HG02970 (cell line): ENCODE data around the gene RABAC1.
A peak's percentile ranks its signal among the peaks of the same experiment; 100 is the strongest.
"Not testable (repeated sequence)": the region's sequence is repeated elsewhere in the genome, so short reads cannot be mapped to it uniquely, and the experiment has no call there.

Experiments
- ATAC-seq: cut with Tn5 transposase; IDR thresholded peaks from one replicate; pipeline ENCODE4 v1.9.1; 2021; ENCODE audit warnings: mild to moderate bottlenecking, moderate library complexity, moderate number of reproducible peaks; ENCODE audit not compliant: unreplicated experiment, low FRiP score

Gene RABAC1

DNA sequence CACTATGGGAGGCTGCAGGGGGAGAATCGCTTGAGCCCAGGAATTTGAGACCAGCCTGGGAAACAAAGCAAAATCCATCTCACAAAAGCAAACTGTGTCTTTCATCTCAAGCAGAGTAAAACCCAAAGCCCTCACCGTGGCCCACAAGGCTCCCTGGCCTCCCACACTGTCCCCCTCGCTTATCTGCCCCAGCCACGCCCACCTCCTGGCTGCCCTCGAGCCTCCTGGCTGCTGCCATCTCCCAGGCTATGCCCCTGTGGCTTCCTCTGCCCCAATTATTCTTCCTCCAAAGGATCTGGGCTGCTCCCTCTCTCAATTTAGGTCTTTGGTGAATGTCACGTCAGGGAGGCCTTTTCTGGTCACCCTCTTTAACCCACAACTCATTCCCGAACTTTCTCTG, 3.6 kb downstream of the RABAC1 start:
- ATAC-seq, result no peak

DNA sequence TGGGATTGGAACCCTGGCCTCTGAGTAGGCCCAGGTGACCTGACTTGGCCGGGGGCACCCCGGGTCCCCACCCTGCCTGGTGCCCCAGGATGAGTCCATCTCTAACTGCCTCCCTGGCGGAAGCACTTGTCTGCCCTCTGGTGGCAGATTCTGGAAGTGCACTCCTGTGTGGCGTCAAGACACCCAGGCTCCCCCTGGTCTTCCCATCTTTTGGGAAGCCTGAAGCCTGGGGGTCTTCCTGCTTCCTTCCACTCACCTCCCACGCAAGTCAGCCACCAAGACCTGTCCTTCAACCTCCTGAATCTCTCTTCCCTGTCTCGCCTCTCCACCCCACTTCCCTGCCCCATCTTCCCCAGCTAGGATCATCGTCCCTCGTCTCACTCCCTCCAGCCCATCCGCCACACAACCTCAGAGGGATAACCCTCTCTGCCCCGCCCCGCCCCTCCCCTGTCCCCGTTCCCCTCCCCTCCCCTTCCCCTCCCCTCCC, 7.4 kb downstream of the RABAC1 start:
- no peak for ATAC-seq

DNA sequence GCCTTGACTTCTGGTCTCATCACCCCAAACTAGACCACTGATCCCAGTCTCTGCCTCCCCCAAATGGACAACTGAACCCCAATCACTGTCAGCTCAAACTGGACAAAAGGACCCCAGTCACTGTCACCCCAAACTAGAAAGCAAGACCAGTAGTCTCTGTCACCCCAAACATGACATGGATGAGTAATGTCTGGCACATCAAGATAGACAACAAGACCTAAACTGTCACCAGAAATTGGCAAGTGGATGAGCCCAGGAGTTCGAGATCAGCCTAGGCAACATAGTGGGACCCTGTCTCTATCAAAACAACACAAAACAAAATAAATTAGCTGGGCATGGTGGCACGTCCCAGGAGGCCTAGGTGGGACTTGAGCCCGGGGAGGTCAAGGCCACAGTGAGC, 12.0 kb downstream of the RABAC1 start:
- ATAC-seq, result no peak

DNA sequence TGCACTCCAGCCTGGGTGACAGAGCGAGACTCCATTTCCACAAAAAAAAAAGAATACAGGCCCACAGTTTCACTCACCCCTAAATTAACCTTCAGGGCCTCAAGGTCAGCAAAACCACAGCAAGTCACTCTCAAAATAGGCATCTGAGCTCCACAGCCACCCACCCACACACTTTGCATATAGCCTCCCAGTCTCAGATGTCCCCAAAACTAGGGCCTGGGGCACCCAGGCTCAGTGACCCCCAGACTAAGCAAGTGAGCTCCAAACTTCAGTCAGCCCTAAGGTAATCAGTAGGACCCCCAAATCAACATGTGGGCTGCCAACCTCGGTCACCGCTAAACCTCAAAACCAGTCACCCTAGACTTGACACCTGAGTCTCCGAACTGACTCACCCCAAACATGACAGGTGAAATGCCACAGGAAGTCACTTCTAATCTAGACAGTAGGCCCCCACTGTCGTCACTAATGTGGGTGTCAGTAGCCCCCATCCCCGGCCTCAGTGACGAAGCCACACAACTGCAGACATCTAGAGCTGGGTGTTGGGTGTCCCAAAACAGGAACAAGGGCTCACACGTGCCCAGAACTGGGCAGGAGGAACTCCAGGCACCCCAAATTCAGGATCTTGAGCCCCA, 13.9 kb downstream of the RABAC1 start:
- peak; percentile 83 for ATAC-seq

DNA sequence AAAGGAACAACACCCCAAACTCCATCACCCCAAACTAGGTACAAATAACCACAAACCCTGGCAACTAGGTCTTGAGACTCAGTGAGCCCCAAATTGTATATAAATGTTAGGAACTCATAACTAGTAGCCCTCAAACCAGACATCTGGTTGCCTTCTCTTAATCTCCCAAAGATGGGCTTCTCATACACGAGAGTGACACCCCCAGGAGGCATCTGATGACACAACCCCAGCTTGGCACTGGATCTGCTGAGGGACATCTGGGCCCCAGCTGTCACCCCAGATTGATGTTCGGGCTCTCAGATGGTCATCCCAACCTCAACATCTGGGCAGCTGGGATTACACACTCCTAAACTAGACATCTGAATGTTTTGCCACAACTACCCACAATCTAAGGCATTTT, 14.8 kb downstream of the RABAC1 start:
- ATAC-seq, result no peak

DNA sequence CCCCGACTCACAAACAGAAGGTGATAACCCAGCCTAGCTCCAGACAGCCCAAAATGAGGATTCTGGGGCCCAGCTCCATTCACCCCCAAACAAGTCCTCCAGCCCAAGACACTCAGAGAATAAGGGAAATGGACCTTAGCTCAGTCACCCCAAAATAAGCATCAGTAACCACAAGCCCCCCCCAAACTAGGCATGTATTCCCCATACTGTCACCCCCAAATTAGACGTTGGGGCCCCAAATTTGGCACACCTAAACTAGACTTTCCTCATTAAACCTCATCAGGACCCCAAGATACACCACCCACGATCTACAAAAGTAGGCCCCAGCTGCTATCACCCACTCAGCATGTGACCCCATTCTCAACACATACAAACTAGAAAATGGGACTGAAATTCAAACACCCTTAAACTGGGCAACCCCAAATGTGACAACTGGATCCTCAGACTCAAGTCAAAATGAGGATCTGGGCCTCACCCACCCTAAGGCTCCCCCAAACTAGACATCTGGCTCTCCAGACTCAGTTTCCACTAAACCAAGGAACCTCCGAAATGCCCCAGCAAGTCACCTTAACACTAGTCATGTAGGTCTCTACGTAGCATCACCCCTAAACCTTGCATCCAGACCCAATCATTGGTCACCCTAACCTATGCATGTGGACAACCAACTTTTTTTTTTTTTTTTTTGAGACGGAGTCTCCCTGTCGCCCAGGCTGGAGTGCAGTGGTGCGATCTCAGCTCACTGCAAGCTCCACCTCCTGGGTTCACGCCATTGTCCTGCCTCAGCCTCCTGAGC, 17.5 kb downstream of the RABAC1 start:
- no peak for ATAC-seq

DNA sequence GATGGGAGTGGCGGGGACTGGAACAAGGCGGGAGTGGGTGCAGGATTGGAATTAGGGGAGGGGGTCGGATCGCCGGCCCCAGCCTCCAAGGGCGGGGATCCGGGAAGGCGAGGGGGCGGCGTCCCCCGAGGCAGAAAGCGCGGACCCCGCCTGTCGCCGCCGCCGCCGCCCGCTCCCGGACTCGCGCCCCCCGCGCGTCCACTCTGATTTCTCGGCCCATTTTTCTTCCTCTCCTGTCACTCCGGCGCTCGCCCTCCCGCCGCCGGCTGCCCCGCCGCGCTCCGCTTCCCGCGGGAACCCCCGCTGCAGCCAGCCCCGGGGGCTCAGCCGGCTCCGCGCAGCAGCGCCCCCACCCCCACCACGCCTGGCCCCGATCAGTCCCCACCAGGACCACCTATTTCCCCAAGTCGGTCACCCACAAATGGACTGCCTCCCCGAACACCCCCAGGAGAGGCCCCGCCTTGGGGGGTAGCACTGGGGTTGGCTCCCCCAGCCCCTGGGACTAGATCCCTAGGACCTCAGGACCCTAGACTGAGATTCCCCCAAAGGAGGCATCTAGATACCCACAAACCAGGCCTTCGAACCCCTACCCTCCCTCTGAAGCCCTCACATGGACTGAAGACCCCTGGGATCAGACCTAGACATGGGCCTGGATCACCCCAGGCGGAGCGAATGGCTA, 18.3 kb downstream of the RABAC1 start:
- ATAC-seq, result no peak

DNA sequence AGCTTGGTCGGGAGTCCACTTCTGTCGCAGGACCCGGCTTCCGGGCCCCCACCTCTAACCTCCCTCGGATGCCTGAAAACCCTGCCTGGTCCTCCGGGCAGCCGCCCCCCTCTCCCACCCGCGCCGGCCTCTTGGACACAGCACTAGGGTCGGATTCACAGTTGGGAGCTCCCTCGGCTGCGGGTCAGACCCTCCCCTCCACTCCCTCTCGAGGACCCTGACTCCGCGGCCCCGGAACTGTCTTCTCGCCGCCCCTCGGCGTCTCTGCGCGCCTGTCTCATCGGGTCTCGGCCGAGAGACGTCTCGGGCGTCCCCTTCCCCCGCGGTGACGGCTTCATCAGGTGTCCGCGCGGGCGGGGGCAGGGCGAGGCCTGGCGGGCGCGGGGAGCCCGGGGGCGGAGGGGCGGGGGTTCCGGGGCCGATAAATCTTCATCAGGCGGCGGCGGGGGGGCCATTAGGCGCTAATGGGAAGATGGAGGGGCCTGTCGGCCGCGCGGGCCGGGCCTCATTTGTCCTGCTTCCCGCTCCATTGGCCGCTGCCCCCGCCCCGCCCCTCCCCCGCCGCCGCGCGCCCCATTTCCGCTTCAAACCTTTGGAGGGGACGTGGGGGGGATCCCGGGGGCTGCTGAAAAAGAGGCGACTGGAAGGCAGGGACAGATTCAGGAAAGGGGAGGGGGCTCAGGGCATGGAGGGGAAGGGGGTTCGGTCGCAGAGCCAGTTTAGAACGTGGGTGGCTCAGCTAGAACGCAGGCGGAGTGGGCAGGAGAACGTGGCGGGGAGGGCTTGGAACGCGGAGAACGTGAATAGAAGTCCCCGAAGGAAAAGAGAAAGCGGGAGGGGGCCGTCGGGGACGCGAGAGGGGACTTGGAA, 19.0 kb downstream of the RABAC1 start:
- ATAC-seq, result no peak

DNA sequence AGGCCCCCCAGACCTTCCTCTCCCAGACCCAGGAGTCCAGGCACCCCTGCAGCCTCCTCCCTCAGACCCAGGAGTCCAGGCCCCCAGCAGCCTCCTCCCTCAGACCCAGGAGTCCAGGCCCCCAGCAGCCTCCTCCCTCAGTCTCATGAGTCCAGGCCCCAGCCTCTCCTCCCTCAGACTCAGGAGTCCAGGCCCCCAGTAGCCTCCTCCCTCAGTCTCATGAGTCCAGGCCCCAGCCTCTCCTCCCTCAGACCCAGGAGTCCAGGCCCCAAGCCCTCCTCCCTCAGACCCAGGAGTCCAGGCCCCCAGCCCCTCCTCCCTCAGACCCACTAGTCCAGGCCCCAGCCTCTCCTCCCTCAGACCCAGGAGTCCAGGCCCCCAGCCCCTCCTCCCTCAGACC, 19.9 kb downstream of the RABAC1 start:
- not testable (repeated sequence) for ATAC-seq

DNA sequence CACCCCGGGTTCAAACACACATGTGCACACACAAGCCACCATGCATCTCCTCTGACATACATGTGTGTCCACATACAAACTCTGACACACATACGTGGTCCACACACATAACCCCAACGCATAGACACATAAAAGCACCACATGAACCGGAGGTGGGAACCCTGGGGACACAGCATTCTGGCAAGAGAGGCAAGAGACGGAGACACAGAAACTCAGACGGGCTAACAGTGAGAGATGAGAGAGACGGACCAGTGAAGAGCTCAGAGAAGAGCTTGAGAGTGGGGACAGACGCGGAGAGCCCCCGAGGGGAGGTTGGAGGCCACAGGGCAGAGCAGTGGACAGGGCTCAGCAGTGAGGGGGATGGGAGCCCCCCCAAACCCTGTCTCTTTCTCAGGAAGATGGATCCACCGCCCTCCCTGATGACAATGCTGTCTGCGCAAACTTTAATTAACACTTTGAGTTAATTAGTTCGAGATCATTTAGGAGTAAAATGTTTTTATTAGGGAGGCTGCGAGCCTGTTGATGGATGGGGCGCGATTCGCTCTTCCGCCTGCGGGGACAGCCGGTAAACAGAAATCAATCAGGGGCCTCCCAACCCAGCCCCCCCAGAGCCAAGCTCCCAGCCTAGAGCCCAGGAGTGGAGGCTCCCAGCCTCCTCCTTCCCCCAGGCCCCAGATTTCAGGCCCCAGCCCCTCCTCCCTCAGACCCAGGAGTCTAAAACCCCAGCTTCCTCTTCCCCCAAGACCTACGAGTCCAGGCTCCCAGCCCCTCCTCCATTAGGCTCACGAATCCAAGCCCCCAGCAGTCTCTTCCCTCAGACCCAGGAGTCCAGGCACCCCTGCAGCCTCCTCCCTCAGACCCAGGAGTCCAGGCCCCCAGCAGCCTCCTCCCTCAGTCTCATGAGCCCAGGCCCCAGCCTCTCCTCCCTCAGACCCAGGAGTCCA, 21.3 kb downstream of the RABAC1 start:
- ATAC-seq, result no peak

DNA sequence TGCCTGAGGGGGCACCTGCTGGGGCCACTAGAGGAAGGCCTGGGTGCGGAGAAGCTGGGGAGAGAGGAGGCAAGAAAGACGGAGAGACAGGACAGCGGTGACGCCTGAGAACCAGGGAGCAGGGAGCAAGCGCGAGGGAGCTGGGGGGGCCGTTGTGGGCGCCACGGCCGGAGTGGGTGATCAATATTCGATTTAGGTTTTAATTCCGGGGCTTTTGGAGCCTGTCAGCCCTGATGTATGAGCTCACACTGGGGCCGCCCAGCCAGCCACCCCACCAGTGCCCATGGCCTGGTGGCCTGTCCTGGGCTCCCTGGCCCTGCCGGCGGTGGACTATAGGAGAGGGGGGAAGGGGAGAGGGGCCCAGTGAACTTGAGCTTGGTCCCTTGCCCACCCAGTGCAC, 22.2 kb downstream of the RABAC1 start:
- ATAC-seq, result no peak

DNA sequence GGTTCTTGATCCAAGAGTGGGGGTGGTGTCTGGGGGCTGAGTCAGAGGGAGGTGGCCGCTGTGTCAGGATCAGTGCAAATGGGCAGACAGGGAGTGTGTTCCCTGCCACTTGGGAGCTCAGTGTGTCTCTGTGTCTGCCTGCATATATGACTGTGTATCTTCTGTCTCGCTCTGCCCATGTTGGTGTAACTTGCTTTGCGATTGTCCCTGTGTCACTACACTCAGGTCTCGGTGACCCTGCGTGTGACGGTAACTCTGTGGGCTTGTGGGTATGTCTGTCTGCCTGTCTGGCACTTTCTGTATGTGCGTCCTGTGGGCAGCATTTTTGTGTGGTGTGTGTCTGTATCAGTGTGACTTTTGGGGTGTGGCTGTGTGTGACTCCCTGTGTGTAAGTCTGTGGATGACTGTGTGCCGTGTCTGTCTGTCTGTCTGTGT, 22.7 kb downstream of the RABAC1 start:
- no peak for ATAC-seq

DNA sequence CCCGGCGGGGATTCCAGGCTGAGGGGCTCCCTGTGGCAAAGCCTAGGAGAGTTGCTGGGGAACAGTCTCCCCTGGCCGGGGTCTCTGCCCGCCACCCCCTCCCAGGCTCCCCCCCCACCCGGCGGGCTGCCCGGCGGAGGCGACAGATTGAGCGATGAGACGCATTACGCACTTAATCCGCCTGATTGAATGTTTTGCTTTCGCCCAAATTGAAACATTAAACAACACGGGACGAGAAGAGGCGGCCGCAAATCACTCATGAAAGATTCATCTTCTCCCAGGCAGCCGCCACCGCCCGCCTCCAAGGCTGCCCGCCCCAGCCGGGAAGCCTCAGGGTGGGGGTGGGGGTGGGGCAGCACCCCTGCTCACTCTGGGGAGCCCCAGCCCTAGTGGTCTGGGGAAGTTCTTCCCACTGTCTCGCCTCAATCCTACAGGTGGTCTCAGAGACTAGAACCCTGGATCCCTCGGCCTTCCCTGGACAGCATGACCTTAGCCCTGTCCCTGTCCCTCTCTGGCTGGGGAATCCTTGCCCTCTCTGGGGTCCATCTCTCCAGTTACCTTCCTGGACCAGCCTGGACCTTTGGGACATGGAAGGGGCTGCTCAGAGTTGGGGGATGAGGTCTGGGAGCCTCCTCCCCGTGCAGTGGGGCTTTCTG, 23.2 kb downstream of the RABAC1 start:
- ATAC-seq, result no peak

DNA sequence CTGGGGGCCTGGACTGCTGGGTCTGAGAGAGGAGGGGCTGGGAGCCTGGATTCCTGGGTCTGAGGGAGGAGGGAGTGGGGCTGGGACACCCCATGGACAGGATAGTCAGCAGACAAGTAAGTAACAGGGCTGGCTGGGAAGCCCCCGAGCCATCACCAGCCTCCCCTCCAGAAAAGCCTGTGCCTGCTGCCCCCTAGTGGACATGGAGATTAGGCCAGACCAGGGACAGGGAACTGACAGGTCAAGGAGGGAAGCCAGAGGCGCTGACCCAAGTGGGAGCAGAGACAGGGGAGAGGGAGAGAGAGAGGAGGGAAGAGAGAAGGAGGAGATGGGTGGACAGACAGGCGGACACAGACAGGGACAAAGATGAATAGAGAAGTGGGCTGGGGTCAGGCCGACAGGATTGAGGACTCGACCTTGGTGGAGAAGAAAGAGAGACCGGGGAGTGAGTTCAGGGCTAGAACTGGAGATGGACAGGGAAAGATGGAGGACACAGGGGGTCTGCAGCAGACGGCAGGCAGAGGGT, 24.2 kb downstream of the RABAC1 start:
- ATAC-seq, result no peak

DNA sequence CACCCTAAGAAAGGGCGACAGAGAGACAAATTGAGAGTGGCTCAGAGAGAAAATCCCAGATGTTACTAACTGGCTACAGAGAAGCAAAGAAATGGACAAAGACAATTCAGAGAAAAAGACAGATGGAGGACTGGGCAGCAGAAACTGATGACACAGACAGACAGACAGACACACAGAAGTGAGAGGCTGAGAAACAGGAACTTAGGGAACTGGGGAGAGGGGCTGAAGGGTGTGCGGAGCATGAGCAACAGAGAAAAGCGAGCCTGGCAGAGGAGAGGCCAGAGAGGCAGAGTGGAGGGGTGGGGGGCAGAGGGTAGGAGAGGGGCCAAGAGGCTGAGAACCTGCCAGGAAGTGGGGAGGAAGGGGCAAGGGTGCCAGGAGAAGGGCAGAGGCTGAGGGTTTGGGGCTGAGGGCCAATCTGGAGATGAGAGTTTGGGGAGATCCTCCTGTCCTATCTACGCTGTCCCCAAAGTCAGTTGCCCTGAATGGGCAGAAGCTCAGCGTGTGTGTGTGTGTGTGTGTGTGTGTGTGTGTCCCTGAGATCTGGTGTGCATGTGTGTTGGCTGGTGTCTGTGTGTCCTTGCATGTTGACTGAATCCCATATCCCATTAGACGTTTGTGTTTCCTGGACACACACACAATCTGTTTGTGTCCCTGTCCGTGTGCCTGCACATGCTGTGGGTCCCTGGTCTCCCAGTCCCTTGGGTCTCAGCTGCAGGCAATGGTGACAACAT, 25.3 kb downstream of the RABAC1 start:
- ATAC-seq, result no peak

DNA sequence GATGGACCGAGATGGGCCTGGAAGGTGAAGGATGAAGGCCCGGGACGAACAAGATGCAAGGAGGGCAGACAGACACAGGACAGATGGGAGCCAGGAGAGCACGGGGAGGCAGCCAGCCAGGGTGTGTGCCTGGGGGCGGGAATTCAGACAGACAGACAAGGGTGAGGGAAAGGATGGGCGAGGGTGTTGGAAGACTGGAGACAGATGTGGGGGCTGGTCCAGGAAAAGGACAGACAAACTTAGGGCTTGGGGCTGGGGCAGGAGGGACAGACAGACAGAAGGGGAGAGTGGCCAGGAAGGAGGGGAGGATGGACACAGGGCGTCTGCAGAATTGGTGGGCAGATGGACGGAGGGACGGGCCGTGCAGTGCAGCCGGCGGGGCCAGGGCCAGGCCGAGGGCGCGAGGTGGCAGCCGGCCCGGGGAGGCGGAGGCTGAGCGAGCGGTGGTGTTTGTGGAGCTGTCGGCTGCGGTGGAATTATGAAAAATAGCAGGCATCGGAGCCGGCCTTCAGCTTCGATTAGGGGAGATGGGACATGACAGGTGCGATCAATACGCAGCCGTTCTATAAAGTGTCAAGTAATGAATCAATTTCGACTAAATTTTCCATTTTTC, 26.3 kb downstream of the RABAC1 start:
- ATAC-seq, result no peak

DNA sequence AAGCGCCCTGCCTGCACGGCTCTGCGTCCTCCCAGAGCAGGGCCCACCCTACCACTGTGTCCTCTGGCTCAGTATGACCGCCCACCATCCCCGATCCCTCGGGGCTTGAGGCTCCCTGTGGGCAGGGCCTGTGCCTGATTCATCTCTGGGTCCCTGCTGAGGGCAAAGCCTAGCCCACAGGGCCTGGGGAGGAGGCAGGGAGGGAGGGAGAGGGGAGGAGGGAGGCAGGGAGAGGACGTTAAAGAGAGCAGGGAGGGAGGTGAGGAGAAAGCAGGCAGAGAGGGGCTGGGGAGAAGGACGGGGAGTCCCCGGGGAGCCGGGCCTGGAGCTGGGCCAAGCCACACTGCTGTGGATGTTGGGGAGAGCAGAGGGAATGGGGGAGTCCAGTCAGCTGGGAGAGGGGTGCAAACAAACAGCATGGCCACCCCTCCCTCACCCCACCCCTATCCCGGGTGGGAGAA, 26.8 kb downstream of the RABAC1 start:
- no peak for ATAC-seq
